Measurements from ENCODE around the gene HEATR5A.

DNA sequence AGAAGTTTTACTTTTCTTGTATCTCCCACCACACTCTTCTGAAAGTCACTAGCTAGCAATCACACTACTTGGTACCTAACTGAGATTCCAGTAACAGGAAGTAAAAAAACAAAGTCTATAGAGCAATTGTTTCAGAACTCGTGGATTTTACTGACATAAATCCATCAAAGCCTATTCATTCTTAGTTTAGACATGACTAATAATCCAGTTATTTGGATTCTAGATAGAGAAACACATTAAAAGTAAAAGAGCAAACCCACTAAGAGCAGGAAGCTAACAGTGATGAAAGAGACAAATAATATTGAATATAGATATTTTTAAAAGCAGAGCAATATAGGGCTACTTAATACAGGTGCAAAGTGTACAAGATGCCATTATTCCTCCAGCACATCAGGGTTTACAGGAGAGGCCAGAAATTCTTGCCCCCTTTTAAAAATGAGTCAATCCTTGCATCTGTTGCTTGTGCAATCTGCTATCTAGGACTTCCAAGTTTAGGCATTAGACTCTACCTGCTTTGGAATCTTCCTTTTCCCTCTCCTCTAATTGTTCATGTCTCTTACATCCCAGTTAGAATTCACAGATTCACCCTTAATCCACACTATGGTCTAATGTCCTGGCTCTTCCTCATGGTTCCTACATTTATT is 6.0 kb downstream of the HEATR5A start:
- TF ChIP-seq EZH2 (IDR thresholded peaks at IDR 0.05; ENCODE audit: borderline replicate concordance, insufficient read depth, low read depth, low read length, poor library complexity, severe bottlenecking) = no peak
- TF ChIP-seq, protein P1, sequence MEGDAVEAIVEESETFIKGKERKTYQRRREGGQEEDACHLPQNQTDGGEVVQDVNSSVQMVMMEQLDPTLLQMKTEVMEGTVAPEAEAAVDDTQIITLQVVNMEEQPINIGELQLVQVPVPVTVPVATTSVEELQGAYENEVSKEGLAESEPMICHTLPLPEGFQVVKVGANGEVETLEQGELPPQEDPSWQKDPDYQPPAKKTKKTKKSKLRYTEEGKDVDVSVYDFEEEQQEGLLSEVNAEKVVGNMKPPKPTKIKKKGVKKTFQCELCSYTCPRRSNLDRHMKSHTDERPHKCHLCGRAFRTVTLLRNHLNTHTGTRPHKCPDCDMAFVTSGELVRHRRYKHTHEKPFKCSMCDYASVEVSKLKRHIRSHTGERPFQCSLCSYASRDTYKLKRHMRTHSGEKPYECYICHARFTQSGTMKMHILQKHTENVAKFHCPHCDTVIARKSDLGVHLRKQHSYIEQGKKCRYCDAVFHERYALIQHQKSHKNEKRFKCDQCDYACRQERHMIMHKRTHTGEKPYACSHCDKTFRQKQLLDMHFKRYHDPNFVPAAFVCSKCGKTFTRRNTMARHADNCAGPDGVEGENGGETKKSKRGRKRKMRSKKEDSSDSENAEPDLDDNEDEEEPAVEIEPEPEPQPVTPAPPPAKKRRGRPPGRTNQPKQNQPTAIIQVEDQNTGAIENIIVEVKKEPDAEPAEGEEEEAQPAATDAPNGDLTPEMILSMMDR (IDR thresholded peaks at IDR 0.05) = no peak
